Glomerular endothelial cell (primary cell): ENCODE results near the gene CATSPERZ. TPM values are rescaled to one million over a fixed set of nuclear protein-coding genes. Genes with fewer than 3 reads are reported as not detected.
"Not testable (repeated sequence)": the region's sequence is repeated elsewhere in the genome, so short reads cannot be mapped to it uniquely, and the experiment has no call there.

Experiments
- DNase-seq: peaks from one replicate; pipeline ENCODE4 v3.0.0-alpha.2; 2011; ENCODE audit warnings: low read depth, low spot score; ENCODE audit errors: extremely low read depth
- total RNA-seq: library from RNA; depleted of rRNA; stranded (reverse); fragments of >200 nt; gene quantifications from 2 replicates; pipeline ENCODE4 v1.2.3, GENCODE V29; 2015

CATSPERZ gene
- total RNA-seq, 1 donor from 2014 or later = not detected

DNA sequence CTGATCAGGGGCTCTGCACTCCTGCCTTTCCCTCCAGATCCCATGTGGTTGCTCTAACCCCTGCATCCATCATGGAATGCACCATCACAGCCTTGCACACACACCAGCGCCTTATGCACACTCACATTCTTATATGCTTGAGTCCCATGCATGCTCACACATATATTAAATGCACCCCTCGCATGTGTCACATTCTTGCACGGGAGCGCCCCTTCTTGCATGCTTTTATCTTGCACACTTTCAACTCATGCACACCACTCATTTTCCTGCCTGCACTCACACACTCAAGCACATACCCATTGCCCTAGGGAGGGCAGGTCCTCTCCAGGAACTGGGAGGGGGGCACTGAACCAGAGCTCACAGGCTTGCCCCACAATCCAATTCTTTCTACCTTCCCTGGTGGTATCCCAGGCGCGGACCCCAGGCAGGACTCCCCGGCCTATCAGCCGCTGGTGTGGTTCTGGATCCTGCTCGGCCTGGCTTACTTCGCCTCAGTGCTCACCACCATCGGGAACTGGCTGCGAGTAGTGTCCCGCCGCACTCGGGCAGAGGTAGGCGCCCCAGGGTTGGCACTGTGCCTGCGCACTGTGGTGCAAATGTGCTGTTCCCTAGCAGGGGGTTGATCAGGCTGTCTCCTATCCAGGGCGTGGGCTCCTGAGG, 2.3 kb upstream of the CATSPERZ start:
- no peak for DNase-seq

DNA sequence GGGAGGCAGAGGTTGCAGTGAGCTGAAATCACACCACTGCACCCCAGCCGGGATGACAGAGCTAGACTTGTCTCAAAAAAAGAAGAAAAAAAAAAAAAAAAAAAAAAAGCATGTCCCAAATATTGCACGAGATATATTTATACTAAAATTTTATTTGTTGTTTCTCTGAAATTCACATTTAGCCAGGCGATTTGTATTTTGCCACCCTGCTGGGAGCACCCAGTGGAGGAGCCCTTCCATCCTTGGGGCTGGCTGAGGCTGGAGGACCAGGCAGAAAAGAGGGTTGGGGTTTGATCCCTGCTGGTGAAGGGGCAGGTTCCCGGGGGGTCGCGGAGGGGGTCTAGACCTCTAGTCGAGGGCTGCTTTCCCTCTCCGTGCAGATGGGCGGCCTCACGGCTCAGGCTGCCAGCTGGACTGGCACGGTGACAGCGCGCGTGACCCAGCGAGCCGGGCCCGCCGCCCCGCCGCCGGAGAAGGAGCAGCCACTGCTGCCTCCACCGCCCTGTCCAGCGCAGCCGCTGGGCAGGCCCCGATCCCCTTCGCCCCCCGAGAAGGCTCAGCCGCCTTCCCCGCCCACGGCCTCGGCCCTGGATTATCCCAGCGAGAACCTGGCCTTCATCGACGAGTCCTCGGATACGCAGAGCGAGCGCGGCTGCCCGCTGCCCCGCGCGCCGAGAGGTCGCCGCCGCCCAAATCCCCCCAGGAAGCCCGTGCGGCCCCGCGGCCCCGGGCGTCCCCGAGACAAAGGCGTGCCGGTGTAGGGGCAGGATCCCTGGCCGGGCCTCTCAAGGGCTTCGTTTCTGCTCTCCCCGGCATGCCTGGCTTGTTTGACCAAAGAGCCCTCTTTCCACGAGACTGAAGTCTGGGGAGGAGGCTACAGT, 952 bp upstream of the CATSPERZ start:
- DNase-seq = no peak

DNA sequence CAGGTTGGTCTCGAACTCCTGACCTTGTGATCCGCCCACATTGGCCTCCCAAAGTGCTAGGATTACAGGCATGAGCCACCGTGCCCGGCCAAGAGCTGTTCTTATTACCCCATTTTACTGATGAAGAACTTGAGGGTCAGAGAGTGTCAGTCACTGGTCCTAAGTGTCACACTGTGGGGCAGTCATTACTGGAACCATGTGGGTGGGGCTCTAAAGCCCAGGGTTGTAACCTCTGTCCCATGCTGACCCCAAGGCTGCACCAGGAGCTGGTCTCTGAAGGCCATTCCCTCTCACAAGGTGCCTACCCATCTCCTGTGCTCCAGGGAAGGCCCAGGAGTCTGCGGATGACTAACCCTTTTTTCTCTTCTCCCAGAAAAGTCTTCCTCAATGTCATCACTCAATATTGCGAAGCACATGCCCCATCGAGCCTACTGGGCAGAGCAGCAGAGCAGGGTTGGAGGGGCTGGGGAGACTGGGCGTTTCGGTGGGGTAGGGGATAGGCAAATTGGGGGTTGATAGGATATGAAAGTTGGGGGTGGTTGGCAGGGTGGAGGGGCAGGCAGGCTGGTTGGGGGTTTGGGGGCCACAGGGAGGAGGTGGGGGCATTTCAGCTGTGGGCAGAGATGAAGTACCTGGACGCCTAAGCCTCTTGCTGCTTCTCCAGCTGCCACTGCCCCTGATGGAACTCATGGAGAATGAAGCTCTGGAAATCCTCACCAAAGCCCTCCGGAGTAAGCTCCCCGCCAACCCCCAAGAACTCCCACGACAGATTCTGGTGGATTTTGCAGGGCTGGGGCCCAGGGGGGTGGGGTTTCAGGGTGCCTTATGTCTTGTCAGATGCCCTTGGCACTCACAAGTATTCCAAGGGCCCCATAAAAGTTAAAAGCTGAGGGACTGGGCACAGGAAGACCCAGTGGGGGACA, 3.2 kb downstream of the CATSPERZ start:
- DNase-seq = no peak

DNA sequence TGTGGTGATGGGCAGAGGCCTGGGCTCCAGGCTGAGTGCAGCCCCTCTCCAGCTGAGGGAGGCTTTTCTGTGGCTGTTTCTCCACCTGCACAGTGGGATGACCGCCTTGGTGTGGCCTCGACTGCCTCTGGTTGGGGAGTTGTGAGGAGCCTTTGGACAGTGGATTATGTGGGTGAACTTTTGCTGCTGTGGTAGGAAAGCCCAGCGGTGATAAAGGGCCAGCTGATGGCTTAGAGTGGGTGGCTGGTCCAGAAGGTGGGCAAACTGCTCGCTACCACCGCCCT, 3.8 kb downstream of the CATSPERZ start:
- DNase-seq = no peak

DNA sequence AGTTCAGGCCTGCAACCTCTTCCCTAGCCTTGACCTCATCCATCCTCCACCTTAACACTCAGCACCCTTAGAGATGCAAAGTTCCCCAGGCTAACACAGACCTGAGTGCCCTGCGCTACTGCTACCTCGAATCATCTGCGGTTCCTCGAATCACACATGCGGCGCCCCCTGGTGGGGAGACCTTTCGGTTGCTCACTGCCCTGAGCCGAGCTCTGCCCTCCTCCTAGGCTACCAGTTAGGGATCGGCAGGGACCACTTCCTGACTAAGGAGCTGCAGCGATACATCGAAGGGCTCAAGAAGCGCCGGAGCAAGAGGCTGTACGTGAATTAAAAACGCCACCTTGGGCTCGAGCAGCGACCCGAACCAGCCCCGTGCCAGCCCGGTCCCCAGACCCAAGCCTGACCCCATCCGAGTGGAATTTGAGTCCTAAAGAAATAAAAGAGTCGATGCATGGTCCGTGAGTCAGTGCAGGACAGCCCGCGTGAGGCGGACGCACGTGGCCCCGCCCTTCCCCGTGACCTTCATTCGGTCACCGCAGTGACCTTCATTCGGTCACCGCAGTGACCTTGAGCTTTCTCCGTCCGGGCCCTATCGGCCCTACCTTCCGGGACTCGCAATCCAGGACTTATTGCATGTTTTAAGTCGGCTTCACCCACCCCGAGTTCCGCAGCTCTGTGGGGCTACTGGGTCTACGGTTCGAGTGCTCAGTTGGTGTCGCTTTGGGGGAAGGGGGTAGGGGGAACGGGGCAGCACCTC, 4.3 kb downstream of the CATSPERZ start:
- DNase-seq = peak; percentile 68

DNA sequence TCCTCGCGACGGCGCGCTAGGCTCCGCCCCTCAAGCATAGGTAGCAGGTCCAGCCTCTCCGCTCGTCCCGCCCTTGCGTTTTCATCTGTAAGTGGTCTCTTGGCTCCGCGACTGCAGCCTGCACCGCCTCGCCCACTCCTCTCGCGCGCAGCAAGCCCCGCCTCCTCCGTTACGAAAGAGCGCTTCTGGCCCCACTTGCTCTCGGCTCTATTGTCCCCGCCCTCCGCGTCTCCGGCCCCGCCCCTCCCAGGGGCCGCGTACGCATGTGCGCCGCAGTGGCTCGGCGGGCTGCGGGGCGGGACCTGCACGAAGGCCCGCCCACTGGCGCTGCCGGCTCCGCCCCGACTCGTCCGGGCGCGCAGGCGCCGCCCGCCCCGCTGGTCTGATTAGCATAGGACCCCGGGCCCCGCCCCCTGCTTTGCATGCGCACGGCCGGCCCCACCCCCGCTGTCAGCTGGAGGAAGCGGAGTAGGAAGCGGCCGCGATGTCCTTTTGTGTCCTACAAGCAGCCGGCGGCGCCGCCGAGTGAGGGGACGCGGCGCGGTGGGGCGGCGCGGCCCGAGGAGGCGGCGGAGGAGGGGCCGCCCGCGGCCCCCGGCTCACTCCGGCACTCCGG, 5.0 kb downstream of the CATSPERZ start, which contains the start of gene ESRRA:
ESRRA (plus strand) TSS at position 450 of the 616 bp plus-strand sequence. CDS start 1,656 bp downstream, outside the sequence.
- DNase-seq = no peak

DNA sequence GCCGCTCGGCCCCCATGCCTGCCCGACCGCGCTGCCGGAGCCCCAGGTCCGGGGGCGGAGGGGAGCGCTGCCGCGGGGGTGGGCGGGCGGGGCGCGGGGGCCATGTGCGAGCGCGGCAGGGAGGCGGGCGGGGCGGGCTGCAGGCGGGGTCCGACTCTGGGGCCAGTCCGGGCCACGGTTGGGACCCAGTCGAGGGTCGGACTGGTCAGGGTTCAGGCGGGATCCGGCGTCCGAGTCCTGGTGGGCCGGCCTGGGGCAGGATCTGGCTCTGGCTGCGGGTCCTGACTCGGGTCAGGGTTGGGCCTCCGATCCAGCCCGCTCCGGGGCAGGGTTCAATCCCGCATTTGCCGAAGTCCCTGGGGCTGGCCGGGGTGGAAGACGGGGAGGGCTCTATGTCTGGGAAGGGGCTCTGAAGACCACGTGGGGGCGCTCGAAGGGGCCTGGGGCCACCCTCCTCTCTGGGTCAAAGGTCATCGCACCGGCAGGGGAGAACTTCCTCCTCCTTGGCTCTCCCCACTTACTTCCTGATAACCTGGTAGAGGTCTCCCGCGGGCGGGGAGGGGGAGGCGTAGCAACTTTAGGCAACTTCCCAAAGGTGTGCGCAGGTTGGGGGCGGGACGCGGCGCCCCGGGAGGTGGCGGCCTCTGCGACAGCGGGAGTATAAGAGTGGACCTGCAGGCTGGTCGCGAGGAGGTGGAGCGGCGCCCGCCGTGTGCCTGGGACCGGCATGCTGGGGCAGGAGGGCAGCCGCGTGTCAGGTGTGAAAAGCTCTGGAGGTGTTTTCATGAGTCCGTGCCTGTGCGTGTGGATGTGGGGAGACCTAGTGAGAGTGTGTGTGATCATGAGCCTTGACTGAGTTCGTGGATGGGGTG, 5.8 kb downstream of the CATSPERZ start:
- DNase-seq = no peak

DNA sequence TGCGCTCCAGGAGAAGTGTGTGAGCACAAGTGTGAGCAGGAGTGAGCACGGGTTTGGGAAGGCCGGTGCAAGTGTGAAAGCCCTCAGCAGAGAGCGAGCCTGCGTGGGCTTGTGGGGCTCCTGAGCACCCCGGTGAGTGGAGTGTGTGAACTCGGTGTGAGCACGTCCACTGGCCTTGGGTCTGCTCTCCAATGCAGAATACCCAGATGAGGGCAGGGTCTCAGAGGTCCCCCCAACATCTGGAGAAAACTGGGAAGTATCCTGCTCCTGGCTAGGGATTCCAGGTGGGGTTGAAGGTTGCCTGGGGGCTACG, 6.4 kb downstream of the CATSPERZ start:
- no peak for DNase-seq

DNA sequence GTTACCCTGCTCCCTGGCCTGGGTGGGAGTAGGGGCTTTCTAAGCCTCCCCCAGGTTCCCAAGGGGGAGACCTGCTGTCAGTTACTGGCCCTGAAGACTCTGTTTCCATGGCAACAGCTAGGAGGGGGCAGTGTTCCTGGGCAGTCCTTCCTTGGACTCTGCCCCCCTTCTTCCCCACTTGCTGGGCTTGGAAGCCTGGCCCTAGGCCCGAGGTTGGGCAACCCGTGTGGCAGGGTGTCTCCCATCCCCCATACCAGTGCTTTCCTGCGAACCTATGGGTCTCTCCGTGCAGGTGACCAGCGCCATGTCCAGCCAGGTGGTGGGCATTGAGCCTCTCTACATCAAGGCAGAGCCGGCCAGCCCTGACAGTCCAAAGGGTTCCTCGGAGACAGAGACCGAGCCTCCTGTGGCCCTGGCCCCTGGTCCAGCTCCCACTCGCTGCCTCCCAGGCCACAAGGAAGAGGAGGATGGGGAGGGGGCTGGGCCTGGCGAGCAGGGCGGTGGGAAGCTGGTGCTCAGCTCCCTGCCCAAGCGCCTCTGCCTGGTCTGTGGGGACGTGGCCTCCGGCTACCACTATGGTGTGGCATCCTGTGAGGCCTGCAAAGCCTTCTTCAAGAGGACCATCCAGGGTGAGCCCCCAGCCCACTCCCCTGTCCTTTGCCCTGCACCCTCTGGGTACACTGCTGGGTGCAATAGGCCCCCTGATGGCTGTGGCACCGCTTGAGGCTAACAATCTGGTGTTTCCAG, 6.9 kb downstream of the CATSPERZ start:
- DNase-seq = no peak

DNA sequence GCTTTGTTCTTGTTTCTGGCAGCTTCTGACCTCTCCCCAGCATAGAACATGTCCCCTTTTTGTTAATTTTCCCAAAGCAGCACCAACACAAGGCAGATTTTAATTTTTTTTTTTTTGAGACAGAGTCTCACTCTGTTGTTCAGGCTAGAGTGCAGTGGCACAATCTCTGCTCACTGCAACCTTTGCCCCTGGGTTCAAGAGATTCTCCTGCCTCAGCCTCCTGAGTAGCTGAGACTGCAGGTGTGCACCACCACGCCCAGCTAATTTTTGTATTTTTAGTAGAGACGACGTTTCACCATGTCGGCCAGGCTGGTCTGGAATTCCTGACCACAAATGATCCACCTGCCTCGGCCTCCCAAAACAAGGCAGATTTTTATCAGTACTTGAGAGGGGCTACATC, 7.6 kb downstream of the CATSPERZ start:
- not testable (repeated sequence) for DNase-seq

DNA sequence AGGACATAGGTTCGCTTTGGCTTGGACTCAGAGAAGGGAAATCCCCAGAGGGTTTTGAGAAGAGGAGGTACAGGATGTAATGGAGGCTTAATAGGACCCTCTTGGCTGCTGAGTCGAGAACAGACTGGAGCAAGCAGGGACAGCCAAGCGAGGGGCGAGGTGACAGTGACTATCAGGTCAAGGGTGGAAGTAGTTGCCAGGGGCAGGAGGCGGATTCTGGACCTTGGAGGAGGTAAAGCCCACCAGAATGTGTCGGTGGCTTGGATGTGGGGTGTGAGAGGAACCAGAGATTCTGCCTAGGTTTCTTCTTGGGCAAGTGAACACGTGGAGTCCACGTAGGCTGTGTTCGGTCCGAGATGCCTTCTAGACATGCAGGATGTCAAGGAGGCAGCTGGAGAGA, 12.8 kb downstream of the CATSPERZ start:
- DNase-seq = no peak

DNA sequence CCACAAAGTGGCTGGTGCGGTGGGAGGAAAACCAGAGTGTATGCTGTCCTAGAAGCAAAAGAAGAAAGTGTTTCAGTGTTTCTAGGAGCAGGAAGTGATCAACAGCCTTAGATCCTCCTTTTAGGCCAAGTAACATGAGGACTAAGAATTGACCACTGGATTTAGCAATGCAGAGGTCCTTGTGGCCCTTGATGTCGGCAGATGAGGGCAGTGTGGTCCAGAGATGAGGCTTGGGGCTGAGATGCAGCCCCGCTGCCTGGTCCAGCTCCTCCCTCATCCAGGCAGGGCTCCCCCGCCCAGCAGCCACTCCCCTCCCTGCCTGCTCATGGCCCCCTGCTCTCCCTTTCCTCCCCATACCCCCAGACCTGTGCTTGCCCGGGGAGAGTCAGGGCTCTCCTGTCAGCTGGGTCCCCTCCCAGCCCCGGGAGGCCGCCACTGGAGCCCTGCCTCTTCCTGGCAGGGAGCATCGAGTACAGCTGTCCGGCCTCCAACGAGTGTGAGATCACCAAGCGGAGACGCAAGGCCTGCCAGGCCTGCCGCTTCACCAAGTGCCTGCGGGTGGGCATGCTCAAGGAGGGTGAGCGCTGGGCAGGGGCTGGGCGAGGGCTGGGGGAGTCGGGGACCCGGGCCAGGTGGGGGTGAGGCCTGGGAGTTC, 13.5 kb downstream of the CATSPERZ start:
- DNase-seq = no peak

DNA sequence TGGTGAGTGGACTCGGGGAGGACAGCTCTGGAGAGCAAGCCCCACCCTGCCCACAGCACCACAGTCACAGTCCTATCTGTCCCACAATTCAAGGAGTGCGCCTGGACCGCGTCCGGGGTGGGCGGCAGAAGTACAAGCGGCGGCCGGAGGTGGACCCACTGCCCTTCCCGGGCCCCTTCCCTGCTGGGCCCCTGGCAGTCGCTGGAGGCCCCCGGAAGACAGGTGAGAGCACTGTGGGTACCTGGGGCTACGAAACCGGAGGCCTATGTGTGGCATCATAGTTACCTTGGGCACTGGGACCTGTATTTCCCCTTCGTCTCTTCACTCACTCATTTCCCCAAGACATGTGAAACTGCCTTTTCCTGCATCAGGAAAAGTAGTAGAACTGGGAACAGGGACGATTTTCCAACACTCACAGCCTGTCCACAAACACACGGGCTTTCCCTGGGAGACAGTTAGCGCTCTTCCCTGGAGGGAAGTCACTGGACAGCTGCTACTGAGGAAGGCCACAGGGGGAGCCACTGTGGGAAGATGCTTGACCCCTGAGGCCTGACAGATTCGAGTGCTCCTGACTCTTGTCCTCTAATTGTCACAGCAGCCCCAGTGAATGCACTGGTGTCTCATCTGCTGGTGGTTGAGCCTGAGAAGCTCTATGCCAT, 14.1 kb downstream of the CATSPERZ start:
- DNase-seq = no peak

DNA sequence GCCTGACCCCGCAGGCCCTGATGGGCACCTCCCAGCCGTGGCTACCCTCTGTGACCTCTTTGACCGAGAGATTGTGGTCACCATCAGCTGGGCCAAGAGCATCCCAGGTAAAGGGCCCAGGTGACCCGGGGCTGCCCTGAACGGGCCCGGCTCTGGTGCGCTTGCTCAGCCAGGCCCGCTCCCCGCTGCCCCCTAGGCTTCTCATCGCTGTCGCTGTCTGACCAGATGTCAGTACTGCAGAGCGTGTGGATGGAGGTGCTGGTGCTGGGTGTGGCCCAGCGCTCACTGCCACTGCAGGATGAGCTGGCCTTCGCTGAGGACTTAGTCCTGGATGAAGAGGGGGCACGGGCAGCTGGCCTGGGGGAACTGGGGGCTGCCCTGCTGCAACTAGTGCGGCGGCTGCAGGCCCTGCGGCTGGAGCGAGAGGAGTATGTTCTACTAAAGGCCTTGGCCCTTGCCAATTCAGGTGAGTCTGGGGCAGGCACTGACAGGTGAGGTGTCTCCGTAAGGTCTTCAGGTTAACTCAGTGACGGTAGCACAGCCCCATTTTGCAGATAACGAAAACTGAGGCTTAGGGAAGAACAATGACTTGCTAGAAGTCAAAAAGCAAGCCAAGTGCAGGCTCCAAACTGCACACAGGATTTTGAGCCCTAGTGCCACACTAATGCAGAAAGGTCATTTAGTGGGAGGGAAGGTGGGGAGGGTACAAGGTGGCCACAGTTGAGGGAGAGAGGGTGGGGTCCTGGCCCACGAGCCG, 14.8 kb downstream of the CATSPERZ start:
- DNase-seq = no peak

DNA sequence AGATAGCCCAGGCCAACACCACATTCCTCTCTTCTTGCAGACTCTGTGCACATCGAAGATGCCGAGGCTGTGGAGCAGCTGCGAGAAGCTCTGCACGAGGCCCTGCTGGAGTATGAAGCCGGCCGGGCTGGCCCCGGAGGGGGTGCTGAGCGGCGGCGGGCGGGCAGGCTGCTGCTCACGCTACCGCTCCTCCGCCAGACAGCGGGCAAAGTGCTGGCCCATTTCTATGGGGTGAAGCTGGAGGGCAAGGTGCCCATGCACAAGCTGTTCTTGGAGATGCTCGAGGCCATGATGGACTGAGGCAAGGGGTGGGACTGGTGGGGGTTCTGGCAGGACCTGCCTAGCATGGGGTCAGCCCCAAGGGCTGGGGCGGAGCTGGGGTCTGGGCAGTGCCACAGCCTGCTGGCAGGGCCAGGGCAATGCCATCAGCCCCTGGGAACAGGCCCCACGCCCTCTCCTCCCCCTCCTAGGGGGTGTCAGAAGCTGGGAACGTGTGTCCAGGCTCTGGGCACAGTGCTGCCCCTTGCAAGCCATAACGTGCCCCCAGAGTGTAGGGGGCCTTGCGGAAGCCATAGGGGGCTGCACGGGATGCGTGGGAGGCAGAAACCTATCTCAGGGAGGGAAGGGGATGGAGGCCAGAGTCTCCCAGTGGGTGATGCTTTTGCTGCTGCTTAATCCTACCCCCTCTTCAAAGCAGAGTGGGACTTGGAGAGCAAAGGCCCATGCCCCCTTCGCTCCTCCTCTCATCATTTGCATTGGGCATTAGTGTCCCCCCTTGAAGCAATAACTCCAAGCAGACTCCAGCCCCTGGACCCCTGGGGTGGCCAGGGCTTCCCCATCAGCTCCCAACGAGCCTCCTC, 15.7 kb downstream of the CATSPERZ start:
- not testable (repeated sequence) for DNase-seq
